ENCODE data around the gene SPG7.

DNA sequence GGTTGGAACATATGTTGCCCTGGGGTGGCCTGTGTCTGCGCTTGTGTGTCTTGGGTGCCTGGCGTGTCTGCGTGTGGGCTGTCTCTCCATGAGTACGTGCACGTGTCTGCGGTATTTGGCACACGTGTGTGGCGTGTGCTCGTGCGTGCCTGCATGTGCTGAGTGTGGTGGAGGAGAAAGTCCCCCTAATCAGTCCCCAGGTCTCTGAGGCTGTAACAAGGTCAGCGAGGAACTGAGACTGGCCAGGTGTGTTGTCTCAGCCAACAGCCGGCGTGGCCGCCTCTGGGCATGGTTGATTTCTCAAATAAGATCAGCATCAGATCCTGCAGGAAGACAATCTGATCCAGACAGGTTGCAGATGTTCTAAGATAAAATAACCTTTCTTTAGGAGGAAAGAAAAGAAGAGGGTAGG is 63.9 kb downstream of the SPG7 start:
- TF ChIP-seq MAX (IDR thresholded peaks at IDR 0.05) (no peak), EP300 (IDR thresholded peaks at IDR 0.05; ENCODE audit: borderline replicate concordance) (no peak)

All from Ishikawa (cell line).